H1 (cell line): ENCODE measurements around the gene SLC44A5. TPM values are rescaled to one million over a fixed set of nuclear protein-coding genes. Genes with fewer than 3 reads are reported as not detected.

ENCODE experiments used
- polyA plus RNA-seq, 7 experiments: library from polyadenylated mRNA; depleted of rRNA in 3 of 7; stranded (reverse) in 5 of 7; unstranded in 2 of 7; fragments of >200 nt in 5 of 7; fragments of 200-250 nt in 2 of 7; gene quantifications; 1 replicate in 5 of 7; 2 replicates in 1 of 7; 4 replicates in 1 of 7; pipeline versions ENCODE4 v1.2.1 to v1.2.3, GENCODE V29; 2011 to 2013; ENCODE audit warnings: missing spikeins in 2 of 7, mixed read lengths in 2 of 7
- total RNA-seq: library from RNA; stranded (reverse); fragmentation: NEBNext Ultra II Directional; extraction: Animal tissue kit (Norgen Biotek cat#: 25700); gene quantifications from 2 replicates; pipeline ENCODE4 v1.2.1, GENCODE V29; 2021
- TF ChIP-seq, protein P1 (sequence below): IDR thresholded peaks from 2 replicates; pipeline ENCODE4 v1.6.1; 2012; ENCODE audit warnings: low read length, inconsistent platforms

Gene SLC44A5
- total and polyA plus RNA-seq, 2 of the 8 experiments (the other 6 are each of a cell fraction or from before 2014, with no cell fraction given), result 1.8 to 3.3 TPM

DNA sequence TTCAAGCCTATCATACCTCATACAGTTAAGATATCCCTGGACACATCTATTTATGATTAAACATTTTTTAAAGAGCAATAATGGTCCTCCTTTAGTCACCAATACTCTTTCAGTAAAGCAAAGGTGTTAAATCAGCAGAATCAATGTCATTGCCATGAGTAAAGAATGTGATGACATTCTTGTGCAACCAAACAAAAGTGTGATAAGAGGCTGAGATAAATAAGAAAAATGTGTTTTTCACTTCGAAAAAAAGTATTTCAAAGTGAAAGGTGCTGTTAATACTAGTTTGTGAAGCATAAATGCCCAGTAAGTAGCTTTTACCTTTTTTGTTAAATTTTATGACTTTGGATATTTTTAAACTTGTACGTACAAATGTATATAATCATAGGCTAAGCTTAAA, 8.4 kb downstream of the SLC44A5 start (continued):
- TF ChIP-seq, protein P1, sequence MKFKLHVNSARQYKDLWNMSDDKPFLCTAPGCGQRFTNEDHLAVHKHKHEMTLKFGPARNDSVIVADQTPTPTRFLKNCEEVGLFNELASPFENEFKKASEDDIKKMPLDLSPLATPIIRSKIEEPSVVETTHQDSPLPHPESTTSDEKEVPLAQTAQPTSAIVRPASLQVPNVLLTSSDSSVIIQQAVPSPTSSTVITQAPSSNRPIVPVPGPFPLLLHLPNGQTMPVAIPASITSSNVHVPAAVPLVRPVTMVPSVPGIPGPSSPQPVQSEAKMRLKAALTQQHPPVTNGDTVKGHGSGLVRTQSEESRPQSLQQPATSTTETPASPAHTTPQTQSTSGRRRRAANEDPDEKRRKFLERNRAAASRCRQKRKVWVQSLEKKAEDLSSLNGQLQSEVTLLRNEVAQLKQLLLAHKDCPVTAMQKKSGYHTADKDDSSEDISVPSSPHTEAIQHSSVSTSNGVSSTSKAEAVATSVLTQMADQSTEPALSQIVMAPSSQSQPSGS, result no peak
